Pancreas (tissue), 10 donors: ENCODE measurements around the gene HCN3. TPM values are rescaled to one million over a fixed set of nuclear protein-coding genes. Genes with fewer than 3 reads are reported as not detected.
A peak's percentile ranks its signal among the peaks of the same experiment; 100 is the strongest.
"Not testable (repeated sequence)": the region's sequence is repeated elsewhere in the genome, so short reads cannot be mapped to it uniquely, and the experiment has no call there.

ENCODE experiments used
- ATAC-seq, 4 donors: fragments of 200-7000 bp; cut with Tn5 transposase; one replicate each; pipeline versions ENCODE4 v1.8.0 to v1.9.1; 2020; ENCODE audit warnings: mild to moderate bottlenecking in 4 of 4, moderate library complexity in 4 of 4
- DNase-seq, 6 donors: peaks; one replicate each; pipeline ENCODE4 v3.0.0-alpha.2; 2020
- FAIRE-seq: peaks from 2 replicates; lab custom pipeline; 2012; peaks lifted over from hg19 to GRCh38; lab: Jason Lieb, UNC
- H3K27ac ChIP-seq, 4 donors: fragments of 200-600 bp; sonication (generic); 1 replicate in 3 of 4; 2 replicates in 1 of 4; pipeline versions ENCODE4 v1.5.0 to v1.8.0; 2020
- H3K27me3 ChIP-seq, 4 donors: fragments of 200-600 bp; one replicate each; pipeline ENCODE4 v1.8.0; 2021
- H3K36me3 ChIP-seq, 3 donors: fragments of 200-600 bp; sonication (generic) in 1 of 3; one replicate each; pipeline versions ENCODE4 v1.5.0 to v1.8.0; 2020 to 2021
- H3K4me1 ChIP-seq, 3 donors: fragments of 200-600 bp; one replicate each; pipeline ENCODE4 v1.8.0; 2021
- H3K4me3 ChIP-seq, 4 donors: fragments of 200-600 bp; sonication (generic) in 2 of 4; one replicate each; pipeline versions ENCODE4 v1.5.0 to v1.8.0; 2020 to 2021
- H3K9me3 ChIP-seq, 4 donors: fragments of 200-600 bp; one replicate each; pipeline ENCODE4 v1.8.0; 2021
- CTCF ChIP-seq, 4 donors: fragments of 200-600 bp; sonication (generic) in 3 of 4; IDR thresholded peaks; one replicate each; pipeline versions ENCODE4 v1.5.0 to v1.8.0; 2021; ENCODE audit warnings: antibody characterized with exemption in 4 of 4
- WGBS, 2 donors: extraction: QIAGEN DNeasy Blood & Tissue Kit; methylation state at CpG; one replicate each; pipeline ENCODE4 v1.1.7; 2013; 5-methylcytosine and 5-hydroxymethylcytosine counted together
- intact Hi-C, 3 donors: fragments of 100-400 bp; cut with DNase I; formaldehyde crosslinking; loops; one replicate each; pipeline versions ENCODE4 v1.11.1 to v1.14.2; 2022
- polyA plus RNA-seq, 2 donors: library from polyadenylated mRNA; stranded (reverse); fragments of 200-250 nt; gene quantifications; one replicate each; pipeline ENCODE4 v1.2.3, GENCODE V29; 2013
- total RNA-seq, 6 donors: library from RNA; stranded (reverse); fragmentation: NEBNext Ultra II Directional in 4 of 6; extraction: Animal tissue kit (Norgen Biotek cat#: 25700) in 4 of 6; gene quantifications; one replicate each; pipeline versions ENCODE4 v1.2.1 to v1.2.4, GENCODE V29; 2021 to 2023
- donor health status: healthy with polysubstance abuse.
- donor health status: DM: no; HTN: no; CAD: no; lungs with moderate emphysema.
- donor health status: DM: no; HTN: no; CAD: no.
- donor health status: control.
- donor health status: control.
- donor health status: Bipolar disorder and iron deficiency.
- donor health status: DM: yes; HTN: yes; CAD: no.
- donor health status: DM: no; HTN: no; CAD: no.
- donor health status: DM: no; HTN: no; CAD: no.
- donor health status: DM: yes; HTN: yes; CAD: no.

Gene HCN3
- total and polyA plus RNA-seq, 8 donors, result 0.66 to 12.0 (median 1.8) TPM

GRCh38 chr1:155244368-155245162, 32.7 kb upstream of the HCN3 start:
- FAIRE-seq (no peak), DNase-seq (peak; percentile 88 to 97 (median 96)), ATAC-seq (peak; percentile 91 to 94 (median 92))
- TF ChIP-seq CTCF (IDR thresholded peaks at IDR 0.05), result no peak
- intact Hi-C loops, result no loop called here
- Histone ChIP-seq H3K4me1 (peaks cover 0 to 4% (median 0%) of the 10 kb centered on the region in 3 donors), H3K27ac (peak overlapping the region; percentile 69 to 93 (median 84)), H3K36me3 (no peaks in the 10 kb centered on the region), H3K4me3 (peak overlapping the region; percentile 43 to 66 (median 54)), H3K9me3 (no peaks in the 10 kb centered on the region), H3K27me3 (no peaks in the 10 kb centered on the region)
- WGBS, 2 donors, result 0 to 1% methylated on average over 53 of the region's 53 CpGs

GRCh38 chr1:155245163-155245524, 32.1 kb upstream of the HCN3 start:
- peak in 1 of 6 donors; percentile 28 for DNase-seq
- no peak for TF ChIP-seq CTCF (IDR thresholded peaks at IDR 0.05)
- H3K27me3 ChIP-seq, result no peaks in the 10 kb centered on the region
- WGBS, 2 donors, result 60 to 62% methylated on average over 8 of the region's 8 CpGs
- H3K4me1 ChIP-seq, result peaks cover 0 to 4% (median 0%) of the 10 kb centered on the region in 3 donors
- no peaks in the 10 kb centered on the region for H3K36me3 ChIP-seq
- FAIRE-seq, result no peak
- intact Hi-C loops, result no loop called here
- H3K4me3 ChIP-seq, result peak overlapping the region; percentile 43 to 66 (median 54)
- H3K27ac ChIP-seq, result peak overlapping the region; percentile 69 to 93 (median 84)
- H3K9me3 ChIP-seq, result no peaks in the 10 kb centered on the region
- no peak for ATAC-seq

GRCh38 chr1:155246796-155247195, 30.5 kb upstream of the HCN3 start:
- H3K36me3 ChIP-seq, H3K4me3 ChIP-seq, H3K4me1 ChIP-seq, intact Hi-C loops, FAIRE-seq, H3K27ac ChIP-seq, ATAC-seq, H3K27me3 ChIP-seq, DNase-seq, H3K9me3 ChIP-seq: not testable (repeated sequence)
- WGBS, 2 donors, result 93% methylated on average over 3 of the region's 3 CpGs

- WGBS, 2 donors, result 87 to 88% methylated on average over 26 of the region's 26 CpGs
- no peak for ATAC-seq
- intact Hi-C loops, result no loop called here
- Histone ChIP-seq H3K4me1 (peaks cover 0 to 8% (median 0%) of the 10 kb centered on the region in 3 donors), H3K4me3 (no peak overlapping the region), H3K9me3 (no peaks in the 10 kb centered on the region), H3K27me3 (no peaks in the 10 kb centered on the region), H3K27ac (no peak overlapping the region), H3K36me3 (no peaks in the 10 kb centered on the region)
- FAIRE-seq, result no peak
- no peak for TF ChIP-seq CTCF (IDR thresholded peaks at IDR 0.05)
- peak in 1 of 6 donors; percentile 71 for DNase-seq
Observed at GRCh38 chr1:155247667-155248553, 29.4 kb upstream of the HCN3 start.

GRCh38 chr1:155250246-155250632, 27.0 kb upstream of the HCN3 start:
- Histone ChIP-seq H3K4me1 (peaks cover 0 to 13% (median 0%) of the 10 kb centered on the region in 3 donors), H3K4me3 (peak overlapping the region in 2 of 4 donors; percentile 8 to 36), H3K36me3 (no peaks in the 10 kb centered on the region), H3K27ac (no peak overlapping the region), H3K27me3 (no peaks in the 10 kb centered on the region), H3K9me3 (no peaks in the 10 kb centered on the region)
- no peak for ATAC-seq
- intact Hi-C loops, result loop anchor here in 2 of 3 donors (5.0 to 10.0 kb wide), 4 partner anchors 72 to 345 kb away; partner anchors contain the start of gene RUSC1 (in 2 of the 2)
- 28% methylated on average over 24 to 28 of the region's 28 CpGs for WGBS, 2 donors
- no peak for TF ChIP-seq CTCF (IDR thresholded peaks at IDR 0.05)
- FAIRE-seq, result no peak
- DNase-seq, result peak in 1 of 6 donors; percentile 78
